ENCODE data around the gene ZNF648. TPM values are rescaled to one million over a fixed set of nuclear protein-coding genes. Genes with fewer than 3 reads are reported as not detected.

ZNF648 gene
- total RNA-seq, 2 donors from 2014 or later = not detected

GRCh38 chr1:182087304-182087703 lies 25.8 kb upstream of the ZNF648 start:
- H3K9me3 ChIP-seq (ENCODE audit: control insufficient read depth, low read length, poor library complexity, severe bottlenecking) = peaks cover 3% of the 10 kb centered on the region
- no peaks in the 10 kb centered on the region for H3K36me3 Mint-ChIP-seq (ENCODE audit: low read depth)
- peaks cover 5% of the 10 kb centered on the region for H3K27me3 Mint-ChIP-seq
- DNase-seq (no peak), ATAC-seq (peak; percentile 35)
- H3K27ac Mint-ChIP-seq = peak overlapping the region; percentile 95
- H3K4me1 Mint-ChIP-seq = peaks cover 34% of the 10 kb centered on the region
- H3K4me3 Mint-ChIP-seq = peak overlapping the region; percentile 75

GRCh38 chr1:182086620-182087019 lies 25.1 kb upstream of the ZNF648 start:
- H3K36me3 Mint-ChIP-seq (ENCODE audit: low read depth) = no peaks in the 10 kb centered on the region
- no peak overlapping the region for H3K4me3 Mint-ChIP-seq
- H3K9me3 ChIP-seq (ENCODE audit: control insufficient read depth, low read length, poor library complexity, severe bottlenecking) = peaks cover 3% of the 10 kb centered on the region
- H3K27me3 Mint-ChIP-seq = no peaks in the 10 kb centered on the region
- no peak for ATAC-seq
- no peak for DNase-seq
- peak overlapping the region; percentile 95 for H3K27ac Mint-ChIP-seq
- peaks cover 34% of the 10 kb centered on the region for H3K4me1 Mint-ChIP-seq

GRCh38 chr1:182086136-182086535 lies 24.6 kb upstream of the ZNF648 start:
- ATAC-seq (no peak), DNase-seq (no peak)
- peaks cover 3% of the 10 kb centered on the region for H3K9me3 ChIP-seq (ENCODE audit: control insufficient read depth, low read length, poor library complexity, severe bottlenecking)
- peaks cover 34% of the 10 kb centered on the region for H3K4me1 Mint-ChIP-seq
- no peaks in the 10 kb centered on the region for H3K27me3 Mint-ChIP-seq
- H3K36me3 Mint-ChIP-seq (ENCODE audit: low read depth) = no peaks in the 10 kb centered on the region
- peak overlapping the region; percentile 95 for H3K27ac Mint-ChIP-seq
- H3K4me3 Mint-ChIP-seq = no peak overlapping the region

GRCh38 chr1:182085726-182086125 lies 24.2 kb upstream of the ZNF648 start:
- Mint-ChIP-seq H3K4me1 (peaks cover 34% of the 10 kb centered on the region), H3K36me3 (ENCODE audit: low read depth) (no peaks in the 10 kb centered on the region), H3K27me3 (no peaks in the 10 kb centered on the region), H3K4me3 (no peak overlapping the region), H3K27ac (peak overlapping the region; percentile 95)
- H3K9me3 ChIP-seq (ENCODE audit: control insufficient read depth, low read length, poor library complexity, severe bottlenecking) = peaks cover 3% of the 10 kb centered on the region
- DNase-seq (no peak), ATAC-seq (no peak)

- peak; percentile 57 to 72 (median 66) for DNase-seq
- Mint-ChIP-seq H3K36me3 (ENCODE audit: low read depth) (no peaks in the 10 kb centered on the region), H3K4me1 (peaks cover 34% of the 10 kb centered on the region), H3K27me3 (no peaks in the 10 kb centered on the region), H3K27ac (peak overlapping the region; percentile 47), H3K4me3 (no peak overlapping the region)
- peaks cover 3% of the 10 kb centered on the region for H3K9me3 ChIP-seq (ENCODE audit: control insufficient read depth, low read length, poor library complexity, severe bottlenecking)
- peak; percentile 61 for ATAC-seq
Measured at GRCh38 chr1:182084487-182085316, 23.2 kb upstream of the ZNF648 start.

- no peak for DNase-seq
- Mint-ChIP-seq H3K36me3 (ENCODE audit: low read depth) (no peaks in the 10 kb centered on the region), H3K4me3 (no peak overlapping the region), H3K4me1 (peaks cover 31% of the 10 kb centered on the region), H3K27ac (no peak overlapping the region), H3K27me3 (no peaks in the 10 kb centered on the region)
- ATAC-seq = no peak
- H3K9me3 ChIP-seq (ENCODE audit: control insufficient read depth, low read length, poor library complexity, severe bottlenecking) = peaks cover 3% of the 10 kb centered on the region
Measured at GRCh38 chr1:182083851-182084486, 22.5 kb upstream of the ZNF648 start.

- peaks cover 3% of the 10 kb centered on the region for H3K9me3 ChIP-seq (ENCODE audit: control insufficient read depth, low read length, poor library complexity, severe bottlenecking)
- no peak for DNase-seq
- H3K27ac Mint-ChIP-seq = no peak overlapping the region
- no peak overlapping the region for H3K4me3 Mint-ChIP-seq
- H3K4me1 Mint-ChIP-seq = peaks cover 9% of the 10 kb centered on the region
- no peaks in the 10 kb centered on the region for H3K27me3 Mint-ChIP-seq
- no peak for ATAC-seq
- no peaks in the 10 kb centered on the region for H3K36me3 Mint-ChIP-seq (ENCODE audit: low read depth)
Measured at GRCh38 chr1:182080955-182081582, 19.6 kb upstream of the ZNF648 start.

GRCh38 chr1:182080040-182080439 lies 18.5 kb upstream of the ZNF648 start:
- Mint-ChIP-seq H3K27me3 (no peaks in the 10 kb centered on the region), H3K4me3 (no peak overlapping the region), H3K27ac (no peak overlapping the region), H3K4me1 (peaks cover 5% of the 10 kb centered on the region), H3K36me3 (ENCODE audit: low read depth) (no peaks in the 10 kb centered on the region)
- ATAC-seq (no peak), DNase-seq (no peak)
- peaks cover 3% of the 10 kb centered on the region for H3K9me3 ChIP-seq (ENCODE audit: control insufficient read depth, low read length, poor library complexity, severe bottlenecking)

- H3K9me3 ChIP-seq (ENCODE audit: control insufficient read depth, low read length, poor library complexity, severe bottlenecking) = no peaks in the 10 kb centered on the region
- Mint-ChIP-seq H3K4me3 (no peak overlapping the region), H3K27me3 (peaks cover 28% of the 10 kb centered on the region), H3K27ac (no peak overlapping the region), H3K36me3 (ENCODE audit: low read depth) (no peaks in the 10 kb centered on the region), H3K4me1 (no peaks in the 10 kb centered on the region)
- ATAC-seq (no peak), DNase-seq (no peak)
Measured at GRCh38 chr1:182071924-182072323, 10.4 kb upstream of the ZNF648 start.

GRCh38 chr1:182069028-182069466 lies 7.5 kb upstream of the ZNF648 start:
- Mint-ChIP-seq H3K4me1 (no peaks in the 10 kb centered on the region), H3K36me3 (ENCODE audit: low read depth) (no peaks in the 10 kb centered on the region), H3K27ac (no peak overlapping the region), H3K4me3 (no peak overlapping the region), H3K27me3 (peaks cover 49% of the 10 kb centered on the region)
- DNase-seq (no peak), ATAC-seq (peak; percentile 71)
- no peaks in the 10 kb centered on the region for H3K9me3 ChIP-seq (ENCODE audit: control insufficient read depth, low read length, poor library complexity, severe bottlenecking)

GRCh38 chr1:182066934-182067333 lies 5.4 kb upstream of the ZNF648 start:
- Mint-ChIP-seq H3K27ac (no peak overlapping the region), H3K27me3 (peaks cover 67% of the 10 kb centered on the region), H3K4me1 (no peaks in the 10 kb centered on the region), H3K4me3 (no peak overlapping the region), H3K36me3 (ENCODE audit: low read depth) (no peaks in the 10 kb centered on the region)
- no peak for DNase-seq
- no peaks in the 10 kb centered on the region for H3K9me3 ChIP-seq (ENCODE audit: control insufficient read depth, low read length, poor library complexity, severe bottlenecking)
- ATAC-seq = no peak

GRCh38 chr1:182065126-182065845 lies 3.8 kb upstream of the ZNF648 start:
- DNase-seq (no peak), ATAC-seq (no peak)
- no peak overlapping the region for H3K4me3 Mint-ChIP-seq
- H3K4me1 Mint-ChIP-seq = no peaks in the 10 kb centered on the region
- no peak overlapping the region for H3K27ac Mint-ChIP-seq
- no peaks in the 10 kb centered on the region for H3K9me3 ChIP-seq (ENCODE audit: control insufficient read depth, low read length, poor library complexity, severe bottlenecking)
- H3K36me3 Mint-ChIP-seq (ENCODE audit: low read depth) = no peaks in the 10 kb centered on the region
- H3K27me3 Mint-ChIP-seq = peaks cover 79% of the 10 kb centered on the region

- H3K4me1 Mint-ChIP-seq = no peaks in the 10 kb centered on the region
- ATAC-seq = no peak
- H3K27me3 Mint-ChIP-seq = peaks cover 82% of the 10 kb centered on the region
- H3K9me3 ChIP-seq (ENCODE audit: control insufficient read depth, low read length, poor library complexity, severe bottlenecking) = no peaks in the 10 kb centered on the region
- H3K4me3 Mint-ChIP-seq = no peak overlapping the region
- no peak overlapping the region for H3K27ac Mint-ChIP-seq
- DNase-seq = no peak
- no peaks in the 10 kb centered on the region for H3K36me3 Mint-ChIP-seq (ENCODE audit: low read depth)
Measured at GRCh38 chr1:182064611-182065010, 3.1 kb upstream of the ZNF648 start.

Data from T-helper 17 cell (primary cell).